SU-DHL-6 (cell line): Measurements from ENCODE around the gene LRRC4C.

Experiments
- H2AFZ ChIP-seq: fragments of 200-600 bp; sonication (generic); 2 replicates; pipeline ENCODE4 v1.6.1; 2014; ENCODE audit warnings: low read depth, mild to moderate bottlenecking, moderate library complexity, mixed read lengths, antibody characterized with exemption, low read length; ENCODE audit not compliant: severe bottlenecking
- H3F3A ChIP-seq: fragments of 200-600 bp; shearing (Covaris generic); 2 replicates; pipeline ENCODE4 v1.6.0; 2016; ENCODE audit warnings: antibody characterized with exemption, mild to moderate bottlenecking; ENCODE audit not compliant: insufficient read depth
- H3K27ac ChIP-seq: fragments of 200-600 bp; sonication (generic); 2 replicates; pipeline ENCODE4 v1.5.1; 2016; ENCODE audit warnings: low read depth, mild to moderate bottlenecking, low read length, moderate library complexity, mixed read lengths
- H3K27me3 ChIP-seq: fragments of 200-600 bp; sonication (generic), shearing (Covaris generic); 2 replicates; pipeline ENCODE4 v1.6.0; 2014; ENCODE audit warnings: mild to moderate bottlenecking, low read length
- H3K36me3 ChIP-seq: fragments of 200-600 bp; sonication (generic); 2 replicates; pipeline ENCODE4 v1.6.1; 2014; ENCODE audit warnings: mild to moderate bottlenecking, low read length, mixed read lengths
- H3K4me2 ChIP-seq: fragments of 300-600, 200-600 bp; shearing (Covaris generic), sonication (generic); 2 replicates; pipeline ENCODE4 v1.6.0; 2014; ENCODE audit warnings: low read length, low read depth, mild to moderate bottlenecking; ENCODE audit not compliant: poor library complexity, severe bottlenecking
- H3K4me3 ChIP-seq: fragments of 200-600 bp; sonication (generic); 2 replicates; pipeline ENCODE4 v1.5.1; 2014; ENCODE audit warnings: antibody characterized with exemption, low read length, mild to moderate bottlenecking, mixed read lengths; ENCODE audit not compliant: insufficient read depth, poor library complexity, severe bottlenecking
- H3K79me2 ChIP-seq: fragments of 200-600 bp; sonication (generic); 2 replicates; pipeline ENCODE4 v1.6.1; 2014; ENCODE audit warnings: mild to moderate bottlenecking, low read length, moderate library complexity; ENCODE audit not compliant: insufficient read depth
- H3K9ac ChIP-seq: fragments of 200-600 bp; sonication (generic); 2 replicates; pipeline ENCODE4 v1.7.0; 2014; ENCODE audit warnings: mild to moderate bottlenecking, low read length
- H3K9me2 ChIP-seq: fragments of 200-600 bp; sonication (generic); replicated peaks from 2 replicates; pipeline ENCODE4 v1.6.1; 2014; ENCODE audit warnings: low read length; ENCODE audit not compliant: insufficient read depth
- H3K9me3 ChIP-seq: fragments of 200-600 bp; sonication (generic); 2 replicates; pipeline ENCODE4 v1.6.1; 2014; ENCODE audit warnings: low read length, mixed read lengths; ENCODE audit not compliant: insufficient read depth
- H4K20me1 ChIP-seq: fragments of 200-600 bp; sonication (generic); 2 replicates; pipeline ENCODE4 v1.6.1; 2014; ENCODE audit warnings: low read depth, mild to moderate bottlenecking, antibody characterized with exemption, low read length, moderate library complexity, mixed read lengths
- CTCF ChIP-seq: fragments of 200-600 bp; sonication (generic); IDR thresholded peaks from one replicate; pipeline ENCODE4 v1.5.1; 2017; ENCODE audit warnings: antibody characterized with exemption, mild to moderate bottlenecking, low read length, moderate library complexity; ENCODE audit not compliant: insufficient read depth, poor library complexity, severe bottlenecking
- EZH2phosphoT487 ChIP-seq: fragments of 200-600 bp; sonication (generic), shearing (Covaris generic); conservative IDR thresholded peaks from 2 replicates; pipeline ENCODE4 v1.6.1; 2018; ENCODE audit warnings: mild to moderate bottlenecking, antibody characterized with exemption, low read length, moderate library complexity, mixed read lengths

LRRC4C gene

DNA sequence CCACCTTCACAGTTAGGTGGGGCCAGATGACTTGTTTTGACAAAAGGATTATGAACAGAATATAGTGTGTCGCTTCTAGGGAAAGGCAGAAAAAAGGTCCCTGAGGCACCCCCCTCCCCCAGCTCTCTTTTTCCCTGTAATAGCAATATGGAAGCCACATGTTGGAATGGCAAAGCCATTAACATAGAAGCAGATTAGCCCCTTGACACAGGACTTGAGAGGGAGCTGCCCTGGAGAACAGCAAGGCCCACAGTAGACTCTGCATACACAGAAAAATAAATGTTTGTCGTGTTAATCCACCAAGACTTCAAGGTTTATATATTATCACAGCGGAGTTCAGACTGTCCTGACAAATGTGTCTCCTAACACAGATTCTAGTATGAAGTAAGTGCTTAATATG lies 1222.9 kb downstream of the LRRC4C start:
- TF ChIP-seq EZH2phosphoT487 = no peak
- TF ChIP-seq CTCF = no peak
- H2AFZ ChIP-seq = no peak overlapping the region
- H4K20me1 ChIP-seq = no peaks in the 10 kb centered on the region
- H3K9me3 ChIP-seq = no peaks in the 10 kb centered on the region
- H3F3A ChIP-seq = no peaks in the 10 kb centered on the region
- H3K27ac ChIP-seq = no peak overlapping the region
- H3K4me3 ChIP-seq = no peak overlapping the region
- H3K36me3 ChIP-seq = no peaks in the 10 kb centered on the region
- H3K9ac ChIP-seq = no peak overlapping the region
- H3K27me3 ChIP-seq = no peaks in the 10 kb centered on the region
- H3K79me2 ChIP-seq = no peaks in the 10 kb centered on the region
- no peaks in the 10 kb centered on the region for H3K9me2 ChIP-seq
- no peak overlapping the region for H3K4me2 ChIP-seq

DNA sequence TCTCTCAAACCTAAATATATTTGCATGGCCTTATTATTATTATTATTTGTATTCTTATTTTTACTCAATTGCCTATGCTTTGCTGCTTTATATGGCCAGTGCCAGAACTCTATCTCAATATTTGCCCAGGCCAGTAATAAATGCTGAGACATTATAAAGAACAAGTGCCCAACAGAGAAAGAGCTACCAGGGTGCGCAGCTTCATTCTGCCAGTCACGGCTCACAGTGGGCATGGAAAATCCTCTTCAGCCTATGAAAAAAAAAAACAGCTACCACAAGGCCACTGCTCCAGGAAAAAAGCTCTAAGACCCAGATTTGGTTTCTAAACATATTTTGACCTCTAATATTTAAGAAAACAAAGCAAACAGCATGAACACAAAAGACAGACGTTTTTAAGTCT lies 1223.6 kb downstream of the LRRC4C start:
- Histone ChIP-seq H3K27me3 (no peaks in the 10 kb centered on the region), H3K36me3 (no peaks in the 10 kb centered on the region), H3K9me2 (no peaks in the 10 kb centered on the region), H3F3A (no peaks in the 10 kb centered on the region), H3K79me2 (no peaks in the 10 kb centered on the region), H3K9me3 (no peaks in the 10 kb centered on the region), H3K27ac (no peak overlapping the region), H3K4me2 (no peak overlapping the region), H3K9ac (no peak overlapping the region), H4K20me1 (no peaks in the 10 kb centered on the region), H3K4me3 (no peak overlapping the region), H2AFZ (no peak overlapping the region)
- TF ChIP-seq CTCF (no peak), EZH2phosphoT487 (no peak)

GRCh38 chr11:40230821-40231220 lies 1228.6 kb downstream of the LRRC4C start:
- Histone ChIP-seq H3K4me3 (no peak overlapping the region), H3K9me2 (no peaks in the 10 kb centered on the region), H3K27me3 (no peaks in the 10 kb centered on the region), H3K9me3 (no peaks in the 10 kb centered on the region), H3K79me2 (no peaks in the 10 kb centered on the region), H3K9ac (no peak overlapping the region), H3K36me3 (no peaks in the 10 kb centered on the region), H2AFZ (no peak overlapping the region), H3F3A (no peaks in the 10 kb centered on the region), H3K27ac (no peak overlapping the region), H4K20me1 (no peaks in the 10 kb centered on the region), H3K4me2 (no peak overlapping the region)
- TF ChIP-seq CTCF (no peak), EZH2phosphoT487 (no peak)

- Histone ChIP-seq H3K27me3 (no peaks in the 10 kb centered on the region), H3K4me3 (no peak overlapping the region), H3K4me2 (no peak overlapping the region), H3K27ac (no peak overlapping the region), H3K9ac (no peak overlapping the region), H3K9me3 (no peaks in the 10 kb centered on the region), H4K20me1 (no peaks in the 10 kb centered on the region), H3F3A (no peaks in the 10 kb centered on the region), H3K36me3 (no peaks in the 10 kb centered on the region), H3K79me2 (no peaks in the 10 kb centered on the region), H2AFZ (no peak overlapping the region), H3K9me2 (no peaks in the 10 kb centered on the region)
- no peak for TF ChIP-seq EZH2phosphoT487
- TF ChIP-seq CTCF = no peak
These were observed 1230.8 kb downstream of the LRRC4C start for GRCh38 chr11:40228662-40229061.
